K562 (cell line): ENCODE measurements around the gene PPT2. TPM values are rescaled to one million over a fixed set of nuclear protein-coding genes. Genes with fewer than 3 reads are reported as not detected.

Experiments
- GTF3C2 ChIP-seq: IDR thresholded peaks from 3 replicates; pipeline ENCODE4 v1.6.1; 2011; ENCODE audit warnings: borderline replicate concordance, mild to moderate bottlenecking, moderate library complexity; ENCODE audit not compliant: insufficient read length; ENCODE audit errors: extremely low read depth
- MECOM ChIP-seq: fragments of 250-450 bp; sonication (Bioruptor Pico); IDR thresholded peaks from 2 replicates; pipeline ENCODE4 v1.8.0; 2022; ENCODE audit warnings: inconsistent platforms
- MITF ChIP-seq: IDR thresholded peaks from 2 replicates; pipeline ENCODE4 v1.6.1; 2014; ENCODE audit warnings: antibody characterized with exemption
- NFYB ChIP-seq: IDR thresholded peaks from 2 replicates; pipeline ENCODE4 v1.6.1; 2011; ENCODE audit warnings: mild to moderate bottlenecking, moderate library complexity; ENCODE audit not compliant: insufficient read length; ENCODE audit errors: extremely low read depth
- RBM25 ChIP-seq: fragments of 200-400 bp; formaldehyde crosslinking; IDR thresholded peaks from 2 replicates; pipeline ENCODE4 v1.6.1; 2018; ENCODE audit warnings: low read length, low read depth, moderate library complexity; ENCODE audit not compliant: severe bottlenecking
- RFX1 ChIP-seq: fragments of 450-650 bp; IDR thresholded peaks from 2 replicates; pipeline ENCODE4 v1.6.1; 2016; ENCODE audit warnings: mild to moderate bottlenecking, moderate library complexity
- SMARCA5 ChIP-seq: fragments of 450-650 bp; IDR thresholded peaks from 2 replicates; pipeline ENCODE4 v1.6.1; 2016
- SMARCB1 ChIP-seq: IDR thresholded peaks from 2 replicates; pipeline ENCODE4 v1.6.1; 2011; ENCODE audit warnings: improper control_type of control experiment, low read depth; ENCODE audit not compliant: insufficient read length
- SP2 ChIP-seq: IDR thresholded peaks from 2 replicates; pipeline ENCODE4 v1.6.1; 2011; ENCODE audit warnings: mild to moderate bottlenecking, low read depth, low read length, moderate library complexity; ENCODE audit not compliant: poor library complexity, severe bottlenecking; ENCODE audit errors: extremely low read depth
- TAF9B ChIP-seq: fragments of 450-650 bp; IDR thresholded peaks from 2 replicates; pipeline ENCODE4 v1.6.1; 2018; ENCODE audit warnings: mild to moderate bottlenecking; ENCODE audit not compliant: partially characterized antibody
- THRAP3 ChIP-seq: fragments of 450-650 bp; IDR thresholded peaks from 2 replicates; pipeline ENCODE4 v1.6.1; 2016; ENCODE audit warnings: mild to moderate bottlenecking, inconsistent platforms, borderline replicate concordance
- USF2 ChIP-seq: sonication (generic); formaldehyde crosslinking; IDR thresholded peaks from 2 replicates; pipeline ENCODE4 v1.5.0; 2020; ENCODE audit warnings: missing genetic modification reagents
- XRCC3 ChIP-seq: fragments of 450-650 bp; IDR thresholded peaks from 2 replicates; pipeline ENCODE4 v1.6.1; 2017; ENCODE audit warnings: mild to moderate bottlenecking, moderate library complexity
- ZBTB7A ChIP-seq: IDR thresholded peaks from 2 replicates; pipeline ENCODE4 v1.6.1; 2011; ENCODE audit warnings: low read depth, mild to moderate bottlenecking, low read length, moderate library complexity, borderline replicate concordance; ENCODE audit not compliant: control insufficient read depth
- ZFP36 ChIP-seq: fragments of 150-350 bp; IDR thresholded peaks from 2 replicates; pipeline ENCODE4 v1.6.1; 2018; ENCODE audit warnings: low read length, low read depth; ENCODE audit not compliant: partially characterized antibody
- ZKSCAN1 ChIP-seq: fragments of 150-350 bp; IDR thresholded peaks from 2 replicates; pipeline ENCODE4 v1.6.1; 2016; ENCODE audit warnings: low read depth, low read length
- ZNF589 ChIP-seq: fragments of 200-800 bp; sonication (Bioruptor generic); IDR thresholded peaks from 2 replicates; pipeline ENCODE4 v1.6.1; 2016; ENCODE audit warnings: low read depth, missing genetic modification characterization, missing compliant biosample characterization
- polyA plus RNA-seq, 8 experiments: library from polyadenylated mRNA; depleted of rRNA in 4 of 8; stranded (reverse) in 5 of 8; unstranded in 3 of 8; fragments of >200 nt; fragmentation: Nextera tagmentation in 2 of 8; fragmentation: Illumina TruSeq in 1 of 8; extraction: Ambion mirVana in 2 of 8; extraction: Trizol in 1 of 8; gene quantifications; 2 replicates each; pipeline versions ENCODE4 v1.2.1 to v1.2.3, GENCODE V29; 2011 to 2014; ENCODE audit warnings: inconsistent platforms in 1 of 8, missing spikeins in 1 of 8
- total RNA-seq, 7 experiments: library from RNA; depleted of rRNA in 6 of 7; stranded (reverse); fragments of >200 nt in 6 of 7; fragmentation: Illumina TruSeq in 2 of 7; extraction: Trizol in 2 of 7; gene quantifications; 2 replicates each; pipeline versions ENCODE4 v1.2.1 to v1.2.3, GENCODE V29; 2011 to 2021; ENCODE audit warnings: low replicate concordance in 1 of 7
- TF ChIP-seq, protein P1 (sequence below): fragments of 450-650 bp; formaldehyde crosslinking; IDR thresholded peaks from 2 replicates; pipeline ENCODE4 v1.4.0; 2020; ENCODE audit warnings: mild to moderate bottlenecking, moderate library complexity

Gene PPT2
- total and polyA plus RNA-seq, 9 of the 15 experiments (the other 6 are each of a cell fraction or from before 2014, with no cell fraction given) = 27.4 to 98.8 (median 69.9) TPM

GRCh38 chr6:32118782-32119628 is 34.9 kb upstream of the PPT2 start (continued):
- TF ChIP-seq SP2 (no peak), USF2 (CRISPR knock-in tag) (no peak), MECOM (no peak), ZFP36 (peak; percentile 8), ZBTB7A (no peak), RBM25 (no peak), RFX1 (no peak), GTF3C2 (no peak), THRAP3 (no peak), SMARCA5 (no peak), TAF9B (no peak), NFYB (no peak), SMARCB1 (no peak), MITF (no peak), XRCC3 (no peak), ZNF589 (CRISPR knock-in tag) (peak; percentile 39; the same call in 1 of the 2 replicates), ZKSCAN1 (no peak)
- TF ChIP-seq, protein P1, sequence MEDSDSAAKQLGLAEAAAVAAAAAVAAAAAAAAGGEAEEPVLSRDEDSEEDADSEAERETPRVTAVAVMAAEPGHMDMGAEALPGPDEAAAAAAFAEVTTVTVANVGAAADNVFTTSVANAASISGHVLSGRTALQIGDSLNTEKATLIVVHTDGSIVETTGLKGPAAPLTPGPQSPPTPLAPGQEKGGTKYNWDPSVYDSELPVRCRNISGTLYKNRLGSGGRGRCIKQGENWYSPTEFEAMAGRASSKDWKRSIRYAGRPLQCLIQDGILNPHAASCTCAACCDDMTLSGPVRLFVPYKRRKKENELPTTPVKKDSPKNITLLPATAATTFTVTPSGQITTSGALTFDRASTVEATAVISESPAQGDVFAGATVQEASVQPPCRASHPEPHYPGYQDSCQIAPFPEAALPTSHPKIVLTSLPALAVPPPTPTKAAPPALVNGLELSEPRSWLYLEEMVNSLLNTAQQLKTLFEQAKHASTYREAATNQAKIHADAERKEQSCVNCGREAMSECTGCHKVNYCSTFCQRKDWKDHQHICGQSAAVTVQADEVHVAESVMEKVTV (CRISPR knock-in tag) = peak; percentile 96
